ENCODE results near the gene THAP7. TPM values are rescaled to one million over a fixed set of nuclear protein-coding genes. Genes with fewer than 3 reads are reported as not detected.
A peak's percentile ranks its signal among the peaks of the same experiment; 100 is the strongest.

THAP7 gene
- total RNA-seq, 1 donor from 2014 or later: 12.2 TPM

- Mint-ChIP-seq H3K36me3 (ENCODE audit: low read depth, unreplicated experiment) (peaks cover 3% of the 10 kb centered on the region), H3K4me1 (ENCODE audit: low read depth, unreplicated experiment) (no peaks in the 10 kb centered on the region)
- no peak for DNase-seq (ENCODE audit: low read depth)
Observed at GRCh38 chr22:20997536-20998257, 4.2 kb downstream of the THAP7 start.

GRCh38 chr22:20996598-20997535 lies 5.1 kb downstream of the THAP7 start:
- no peak for FAIRE-seq
- peaks cover 16% of the 10 kb centered on the region for H3K4me1 ChIP-seq (ENCODE audit: insufficient read depth, low read length)
- no peak overlapping the region for H2AFZ ChIP-seq (ENCODE audit: low read depth, low read length)
- no peak overlapping the region for H3K9ac ChIP-seq (ENCODE audit: low read length)
- Mint-ChIP-seq H3K27ac (ENCODE audit: unreplicated experiment) (peak overlapping the region; percentile 18), H3K36me3 (ENCODE audit: low read depth, unreplicated experiment) (peaks cover 3% of the 10 kb centered on the region), H3K4me1 (ENCODE audit: low read depth, unreplicated experiment) (no peaks in the 10 kb centered on the region), H3K9me3 (ENCODE audit: unreplicated experiment) (no peaks in the 10 kb centered on the region), H3K4me3 (ENCODE audit: unreplicated experiment) (no peak overlapping the region), H3K27me3 (ENCODE audit: low read depth, unreplicated experiment) (no peaks in the 10 kb centered on the region)
- TF ChIP-seq CTCF (IDR thresholded peaks at IDR 0.05; ENCODE audit: insufficient read depth, low read depth, low read length) (no peak), EZH2 (IDR thresholded peaks at IDR 0.05; ENCODE audit: insufficient read depth, low read length) (no peak)
- H3K27me3 ChIP-seq (ENCODE audit: insufficient read depth, low read length): no peaks in the 10 kb centered on the region
- H3K4me2 ChIP-seq (ENCODE audit: low read length): no peak overlapping the region
- no peak overlapping the region for H3K27ac ChIP-seq (ENCODE audit: low read depth, low read length)
- peaks cover 35% of the 10 kb centered on the region for H4K20me1 ChIP-seq (ENCODE audit: insufficient read depth, low read length)
- no peak overlapping the region for H3K4me3 ChIP-seq (ENCODE audit: insufficient read depth, low read depth, low read length)
- H3K36me3 ChIP-seq (ENCODE audit: insufficient read depth, low read length): no peaks in the 10 kb centered on the region
- H3K79me2 ChIP-seq (ENCODE audit: insufficient read depth, low read length): peaks cover 24% of the 10 kb centered on the region
- DNase-seq (ENCODE audit: low read depth): no peak
- no peaks in the 10 kb centered on the region for H3K9me3 ChIP-seq (ENCODE audit: insufficient read depth, low read depth, low read length)

More at GRCh38 chr22:20997536-20998257, 4.2 kb downstream of the THAP7 start:
- H3K27me3 ChIP-seq (ENCODE audit: insufficient read depth, low read length): no peaks in the 10 kb centered on the region
- peaks cover 27% of the 10 kb centered on the region for H4K20me1 ChIP-seq (ENCODE audit: insufficient read depth, low read length)
- no peak overlapping the region for H2AFZ ChIP-seq (ENCODE audit: low read depth, low read length)
- H3K36me3 ChIP-seq (ENCODE audit: insufficient read depth, low read length): no peaks in the 10 kb centered on the region
- Mint-ChIP-seq H3K9me3 (ENCODE audit: unreplicated experiment) (no peaks in the 10 kb centered on the region), H3K27me3 (ENCODE audit: low read depth, unreplicated experiment) (no peaks in the 10 kb centered on the region), H3K4me3 (ENCODE audit: unreplicated experiment) (no peak overlapping the region), H3K27ac (ENCODE audit: unreplicated experiment) (no peak overlapping the region)
- H3K27ac ChIP-seq (ENCODE audit: low read depth, low read length): no peak overlapping the region
- no peaks in the 10 kb centered on the region for H3K9me3 ChIP-seq (ENCODE audit: insufficient read depth, low read depth, low read length)
- TF ChIP-seq EZH2 (IDR thresholded peaks at IDR 0.05; ENCODE audit: insufficient read depth, low read length) (no peak), CTCF (IDR thresholded peaks at IDR 0.05; ENCODE audit: insufficient read depth, low read depth, low read length) (no peak)
- H3K4me1 ChIP-seq (ENCODE audit: insufficient read depth, low read length): peaks cover 17% of the 10 kb centered on the region
- no peak overlapping the region for H3K4me3 ChIP-seq (ENCODE audit: insufficient read depth, low read depth, low read length)
- H3K79me2 ChIP-seq (ENCODE audit: insufficient read depth, low read length): peaks cover 27% of the 10 kb centered on the region
- H3K4me2 ChIP-seq (ENCODE audit: low read length): no peak overlapping the region
- FAIRE-seq: no peak
- no peak overlapping the region for H3K9ac ChIP-seq (ENCODE audit: low read length)
